Neural progenitor cell (in vitro differentiated cells): ENCODE measurements around the gene LGALSL. TPM values are rescaled to one million over a fixed set of nuclear protein-coding genes. Genes with fewer than 3 reads are reported as not detected.

ENCODE experiments used
- DNase-seq: peaks from one replicate; pipeline ENCODE4 v3.0.0-alpha.2; 2016; ENCODE audit warnings: low spot score
- H2AFZ ChIP-seq: fragments of 200-600 bp; sonication (generic); replicated peaks from 2 replicates; pipeline ENCODE4 v1.6.1; 2016; ENCODE audit warnings: antibody characterized with exemption
- H3F3A ChIP-seq: fragments of 200-600 bp; sonication (generic); 2 replicates; pipeline ENCODE4 v1.6.1; 2016; ENCODE audit warnings: antibody characterized with exemption, low read depth
- H3K27ac ChIP-seq: fragments of 200-600 bp; sonication (generic); 2 replicates; pipeline ENCODE4 v1.5.1; 2016; ENCODE audit warnings: mild to moderate bottlenecking
- H3K27me3 ChIP-seq: fragments of 200-600 bp; sonication (generic); 2 replicates; pipeline ENCODE4 v1.6.1; 2016; ENCODE audit warnings: mild to moderate bottlenecking, moderate library complexity
- H3K36me3 ChIP-seq: fragments of 200-600 bp; sonication (generic); 2 replicates; pipeline ENCODE4 v1.5.1; 2016
- H3K4me1 ChIP-seq: fragments of 200-600 bp; sonication (generic); 2 replicates; pipeline ENCODE4 v1.6.1; 2016; ENCODE audit warnings: mixed run types
- H3K4me2 ChIP-seq: fragments of 200-600 bp; sonication (generic); 2 replicates; pipeline ENCODE4 v1.6.1; 2016
- H3K4me3 ChIP-seq: fragments of 200-600 bp; sonication (generic); 2 replicates; pipeline ENCODE4 v1.5.1; 2016
- H3K79me2 ChIP-seq: fragments of 200-600 bp; sonication (generic); 2 replicates; pipeline ENCODE4 v1.6.1; 2016; ENCODE audit warnings: low read depth
- H3K9ac ChIP-seq: fragments of 200-600 bp; sonication (generic); 2 replicates; pipeline ENCODE4 v1.6.1; 2016
- H3K9me3 ChIP-seq: fragments of 200-600 bp; sonication (generic); 2 replicates; pipeline ENCODE4 v1.5.1; 2016; ENCODE audit warnings: low read depth
- H4K20me1 ChIP-seq: fragments of 200-600 bp; sonication (generic); 2 replicates; pipeline ENCODE4 v1.6.1; 2016; ENCODE audit warnings: low read depth
- H3K27ac Mint-ChIP-seq: 3 replicates; pipeline ENCODE4 v1.8.0; 2021; ENCODE audit warnings: mixed read lengths
- H3K27me3 Mint-ChIP-seq: 2 replicates; pipeline ENCODE4 v1.8.0; 2022; ENCODE audit warnings: low read depth, mild to moderate bottlenecking, inconsistent platforms, moderate library complexity, mixed read lengths; ENCODE audit not compliant: insufficient read depth
- H3K36me3 Mint-ChIP-seq: 3 replicates; pipeline ENCODE4 v1.8.0; 2021; ENCODE audit warnings: mixed read lengths
- H3K4me1 Mint-ChIP-seq: 3 replicates; pipeline ENCODE4 v1.8.0; 2021; ENCODE audit warnings: mixed read lengths
- H3K4me3 Mint-ChIP-seq: 3 replicates; pipeline ENCODE4 v1.8.0; 2021; ENCODE audit warnings: mild to moderate bottlenecking, moderate library complexity, mixed read lengths
- H3K9me3 Mint-ChIP-seq: 3 replicates; pipeline ENCODE4 v1.8.0; 2020; ENCODE audit warnings: mixed read lengths
- CTCF ChIP-seq: fragments of 200-600 bp; sonication (generic); IDR thresholded peaks from 2 replicates; pipeline ENCODE4 v1.5.1; 2017; ENCODE audit warnings: antibody characterized with exemption, mild to moderate bottlenecking
- EZH2 ChIP-seq: fragments of 200-600 bp; sonication (generic); IDR thresholded peaks from 2 replicates; pipeline ENCODE4 v1.6.1; 2017; ENCODE audit warnings: antibody characterized with exemption, mild to moderate bottlenecking, moderate library complexity
- EZH2phosphoT487 ChIP-seq: fragments of 200-600 bp; sonication (generic); IDR thresholded peaks from 2 replicates; pipeline ENCODE4 v1.6.1; 2017; ENCODE audit warnings: antibody characterized with exemption
- total RNA-seq: library from RNA; depleted of rRNA; stranded (reverse); fragments of >200 nt; gene quantifications from 2 replicates; pipeline ENCODE4 v1.2.3, GENCODE V29; 2015; ENCODE audit warnings: low replicate concordance

LGALSL gene
- total RNA-seq, 1 donor from 2014 or later: 31.1 TPM

GRCh38 chr2:64481665-64482064 lies 27.7 kb downstream of the LGALSL start:
- no peaks in the 10 kb centered on the region for H4K20me1 ChIP-seq
- no peak for DNase-seq

GRCh38 chr2:64482243-64482642 lies 28.3 kb downstream of the LGALSL start:
- H3K36me3 Mint-ChIP-seq: no peaks in the 10 kb centered on the region
- peaks cover 19% of the 10 kb centered on the region for H3K4me1 Mint-ChIP-seq
- Histone ChIP-seq H2AFZ (no peak overlapping the region), H3K79me2 (no peaks in the 10 kb centered on the region), H3K9ac (no peak overlapping the region), H3K27ac (no peak overlapping the region), H3K36me3 (no peaks in the 10 kb centered on the region), H3K4me2 (no peak overlapping the region), H3K4me1 (peaks cover 11% of the 10 kb centered on the region), H3K4me3 (no peak overlapping the region), H3F3A (no peaks in the 10 kb centered on the region), H3K9me3 (no peaks in the 10 kb centered on the region), H4K20me1 (no peaks in the 10 kb centered on the region), H3K27me3 (no peaks in the 10 kb centered on the region)
- H3K4me3 Mint-ChIP-seq: no peak overlapping the region
- TF ChIP-seq EZH2 (no peak), CTCF (no peak), EZH2phosphoT487 (no peak)
- H3K9me3 Mint-ChIP-seq: no peaks in the 10 kb centered on the region
- peaks cover 9% of the 10 kb centered on the region for H3K27me3 Mint-ChIP-seq
- H3K27ac Mint-ChIP-seq: no peak overlapping the region
- DNase-seq: no peak

More at GRCh38 chr2:64481665-64482064, 27.7 kb downstream of the LGALSL start:
- H3K27me3 ChIP-seq: no peaks in the 10 kb centered on the region
- no peaks in the 10 kb centered on the region for H3K36me3 ChIP-seq
- H3F3A ChIP-seq: no peaks in the 10 kb centered on the region
- no peak overlapping the region for H3K4me3 Mint-ChIP-seq
- peaks cover 9% of the 10 kb centered on the region for H3K27me3 Mint-ChIP-seq
- no peaks in the 10 kb centered on the region for H3K9me3 ChIP-seq
- TF ChIP-seq EZH2phosphoT487 (no peak), EZH2 (no peak), CTCF (no peak)
- H3K79me2 ChIP-seq: no peaks in the 10 kb centered on the region
- no peaks in the 10 kb centered on the region for H3K9me3 Mint-ChIP-seq
- H3K4me1 Mint-ChIP-seq: peaks cover 15% of the 10 kb centered on the region
- H3K4me1 ChIP-seq: peaks cover 11% of the 10 kb centered on the region
- H3K4me3 ChIP-seq: no peak overlapping the region
- H3K9ac ChIP-seq: no peak overlapping the region
- H3K27ac ChIP-seq: no peak overlapping the region
- no peaks in the 10 kb centered on the region for H3K36me3 Mint-ChIP-seq
- H2AFZ ChIP-seq: no peak overlapping the region
- H3K27ac Mint-ChIP-seq: no peak overlapping the region
- H3K4me2 ChIP-seq: no peak overlapping the region

GRCh38 chr2:64482765-64483504 lies 29.0 kb downstream of the LGALSL start:
- peak overlapping the region; percentile 61 for H2AFZ ChIP-seq
- Mint-ChIP-seq H3K27me3 (peaks cover 9% of the 10 kb centered on the region), H3K4me1 (peaks cover 21% of the 10 kb centered on the region), H3K27ac (no peak overlapping the region), H3K36me3 (no peaks in the 10 kb centered on the region), H3K4me3 (no peak overlapping the region), H3K9me3 (no peaks in the 10 kb centered on the region)
- H3K36me3 ChIP-seq: no peaks in the 10 kb centered on the region
- TF ChIP-seq EZH2: no peak
- no peak for TF ChIP-seq EZH2phosphoT487
- TF ChIP-seq CTCF: no peak
- no peaks in the 10 kb centered on the region for H4K20me1 ChIP-seq
- DNase-seq: peak; percentile 36
- no peaks in the 10 kb centered on the region for H3K9me3 ChIP-seq
- no peaks in the 10 kb centered on the region for H3K27me3 ChIP-seq
- no peaks in the 10 kb centered on the region for H3F3A ChIP-seq
- H3K27ac ChIP-seq: no peak overlapping the region
- peaks cover 11% of the 10 kb centered on the region for H3K4me1 ChIP-seq
- no peak overlapping the region for H3K4me3 ChIP-seq
- no peaks in the 10 kb centered on the region for H3K79me2 ChIP-seq
- no peak overlapping the region for H3K9ac ChIP-seq
- no peak overlapping the region for H3K4me2 ChIP-seq
